OCI-LY1 (cell line): Measurements from ENCODE around the gene ADAMTSL4.

Source experiments
- CTCF ChIP-seq: fragments of 200-600 bp; sonication (generic), shearing (Covaris generic); IDR thresholded peaks from 2 replicates; pipeline ENCODE4 v1.5.1; 2017; ENCODE audit warnings: mild to moderate bottlenecking, antibody characterized with exemption, low read length, moderate library complexity, mixed read lengths
- EZH2 ChIP-seq: fragments of 200-600 bp; sonication (generic), shearing (Covaris generic); IDR thresholded peaks from 2 replicates; pipeline ENCODE4 v1.8.0; 2017; ENCODE audit warnings: borderline replicate concordance, mixed run types, mild to moderate bottlenecking, antibody characterized with exemption, low read length, moderate library complexity, mixed read lengths

- TF ChIP-seq CTCF = no peak
- TF ChIP-seq EZH2 = no peak
Measured at GRCh38 chr1:150596976-150597375, 47.8 kb downstream of the ADAMTSL4 start.
